CD4-positive, alpha-beta T cell treated with Interleukin-6 at 100 ng/mL for 8 hours (primary cell): ENCODE measurements around the gene TM4SF4.
"Not testable (repeated sequence)": the region's sequence is repeated elsewhere in the genome, so short reads cannot be mapped to it uniquely, and the experiment has no call there.

Experiments used
- DNase-seq: peaks from one replicate; pipeline ENCODE4 v3.0.0-alpha.2; 2020; ENCODE audit warnings: mixed read lengths, low spot score

The TM4SF4 gene

GRCh38 chr3:149474250-149474817 lies at the start of gene TM4SF4:
Gene TM4SF4, plus strand, starts transcription at chr3:149474697. Its CDS starts 181 bp downstream, at chr3:149474878.
- no peak for DNase-seq

GRCh38 chr3:149424918-149425317 lies 49.6 kb upstream of the TM4SF4 start:
- no peak for DNase-seq

GRCh38 chr3:149426325-149426724 lies 48.2 kb upstream of the TM4SF4 start:
- no peak for DNase-seq

GRCh38 chr3:149428087-149428486 lies 46.4 kb upstream of the TM4SF4 start:
- DNase-seq = no peak

- no peak for DNase-seq
Measured at GRCh38 chr3:149430216-149430615, 44.3 kb upstream of the TM4SF4 start.

- DNase-seq = no peak
Measured at GRCh38 chr3:149432149-149432548, 42.3 kb upstream of the TM4SF4 start.

- no peak for DNase-seq
Measured at GRCh38 chr3:149435996-149436885, 38.3 kb upstream of the TM4SF4 start.

- no peak for DNase-seq
Measured at GRCh38 chr3:149437286-149437685, 37.2 kb upstream of the TM4SF4 start.

GRCh38 chr3:149437710-149438109 lies 36.8 kb upstream of the TM4SF4 start:
- DNase-seq = no peak

- no peak for DNase-seq
Measured at GRCh38 chr3:149438981-149439380, 35.5 kb upstream of the TM4SF4 start.

GRCh38 chr3:149441642-149442041 lies 32.9 kb upstream of the TM4SF4 start:
- no peak for DNase-seq

GRCh38 chr3:149442043-149442442 lies 32.5 kb upstream of the TM4SF4 start:
- no peak for DNase-seq

GRCh38 chr3:149442851-149443544 lies 31.5 kb upstream of the TM4SF4 start:
- no peak for DNase-seq

- no peak for DNase-seq
Measured at GRCh38 chr3:149443545-149443912, 31.0 kb upstream of the TM4SF4 start.

GRCh38 chr3:149444867-149445266 lies 29.6 kb upstream of the TM4SF4 start:
- DNase-seq = not testable (repeated sequence)

- DNase-seq = no peak
Measured at GRCh38 chr3:149448331-149448831, 26.1 kb upstream of the TM4SF4 start.

GRCh38 chr3:149449182-149449581 lies 25.3 kb upstream of the TM4SF4 start:
- no peak for DNase-seq

- no peak for DNase-seq
Measured at GRCh38 chr3:149449799-149450198, 24.7 kb upstream of the TM4SF4 start.

GRCh38 chr3:149450281-149450680 lies 24.2 kb upstream of the TM4SF4 start:
- no peak for DNase-seq

GRCh38 chr3:149452036-149452435 lies 22.5 kb upstream of the TM4SF4 start:
- no peak for DNase-seq

- DNase-seq = no peak
Measured at GRCh38 chr3:149453140-149453805, 21.2 kb upstream of the TM4SF4 start.

- DNase-seq = no peak
Measured at GRCh38 chr3:149454746-149455145, 19.8 kb upstream of the TM4SF4 start.
